Glomerular endothelial cell (primary cell): ENCODE measurements around the gene GTPBP4. TPM values are rescaled to one million over a fixed set of nuclear protein-coding genes. Genes with fewer than 3 reads are reported as not detected.

Experiments
- DNase-seq: peaks from one replicate; pipeline ENCODE4 v3.0.0-alpha.2; 2011; ENCODE audit warnings: low read depth, low spot score; ENCODE audit errors: extremely low read depth
- total RNA-seq: library from RNA; depleted of rRNA; stranded (reverse); fragments of >200 nt; gene quantifications from 2 replicates; pipeline ENCODE4 v1.2.3, GENCODE V29; 2015

Gene GTPBP4
- total RNA-seq: 34.9 and 40.1 TPM in 2 replicates

DNA sequence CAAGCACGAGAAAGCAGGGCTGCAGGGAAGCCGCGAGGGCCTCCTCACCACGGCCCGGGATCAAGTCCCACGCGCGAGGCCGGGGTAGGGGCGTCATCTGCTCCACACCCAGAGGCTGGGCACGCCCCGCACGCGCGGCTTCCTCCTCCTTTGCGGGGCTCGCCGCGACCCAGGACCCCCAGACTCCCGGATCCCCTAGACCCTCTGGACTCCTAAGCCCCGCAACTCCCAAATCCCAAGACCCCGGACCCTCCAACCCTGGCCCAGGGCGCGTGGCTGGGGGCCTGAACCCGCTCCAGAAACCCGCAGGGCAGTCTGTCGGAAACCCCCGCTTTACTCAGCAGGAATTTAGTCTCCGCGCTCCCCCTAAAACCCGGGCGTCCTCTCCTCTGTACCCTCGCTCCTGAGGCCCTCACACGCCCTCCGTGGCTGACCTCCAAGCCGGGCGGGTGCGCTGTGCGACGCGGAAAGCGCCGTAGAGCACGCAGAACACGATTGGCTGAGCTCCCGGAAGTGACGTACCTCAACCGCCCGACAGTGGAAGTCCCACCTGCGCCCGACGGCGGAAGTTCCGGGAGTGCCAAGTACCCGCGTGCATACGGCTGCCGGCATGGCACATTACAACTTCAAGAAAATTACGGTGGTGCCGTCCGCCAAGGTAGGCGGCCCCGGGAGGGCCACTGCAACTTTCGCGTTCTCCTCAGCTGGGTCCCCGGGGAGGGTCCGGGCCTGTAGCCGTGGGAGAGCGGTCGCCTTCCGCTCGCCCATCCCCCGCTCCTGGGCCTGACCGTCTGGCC, at the start of gene GTPBP4:
Gene GTPBP4, plus strand, starts transcription at position 565 of the 797 bp plus-strand sequence. Its CDS starts 46 bp downstream, at position 611.
- DNase-seq: peak; percentile 80

DNA sequence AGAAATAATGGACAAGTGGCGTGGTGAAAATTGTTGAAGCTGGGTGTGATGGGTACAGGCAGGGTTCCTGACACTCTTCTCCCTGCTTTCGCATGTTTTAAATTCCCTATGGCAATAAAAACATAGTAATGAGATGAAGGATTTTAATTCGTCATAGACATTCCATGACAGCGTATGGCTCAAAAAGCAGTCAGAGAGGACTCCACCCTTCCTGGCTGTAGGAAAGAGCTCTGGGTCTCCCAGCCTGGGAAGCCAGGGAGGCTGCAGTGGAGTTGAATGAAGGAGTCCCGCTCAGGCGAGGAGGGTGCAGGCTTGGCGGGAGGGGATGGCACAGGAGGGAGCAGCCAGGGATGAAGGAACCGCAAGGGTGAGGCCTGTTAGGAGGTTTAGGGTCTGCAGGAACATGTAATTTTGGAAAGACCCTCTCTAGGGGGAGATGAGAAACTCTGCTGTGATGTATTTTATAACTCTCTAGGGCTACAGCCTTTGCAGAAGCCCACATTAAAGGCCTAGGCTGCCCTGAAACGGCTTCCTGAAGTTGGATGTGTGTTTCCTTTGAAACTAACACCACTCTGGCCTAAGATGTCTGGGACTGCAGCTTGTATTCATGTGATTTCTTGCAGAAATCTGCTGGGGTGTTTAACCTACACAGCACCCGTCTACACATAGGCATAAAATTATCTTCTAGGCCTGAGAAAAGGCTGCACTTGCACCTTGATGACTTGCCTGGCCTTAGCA, 49.1 kb upstream of the GTPBP4 start:
- no peak for DNase-seq

DNA sequence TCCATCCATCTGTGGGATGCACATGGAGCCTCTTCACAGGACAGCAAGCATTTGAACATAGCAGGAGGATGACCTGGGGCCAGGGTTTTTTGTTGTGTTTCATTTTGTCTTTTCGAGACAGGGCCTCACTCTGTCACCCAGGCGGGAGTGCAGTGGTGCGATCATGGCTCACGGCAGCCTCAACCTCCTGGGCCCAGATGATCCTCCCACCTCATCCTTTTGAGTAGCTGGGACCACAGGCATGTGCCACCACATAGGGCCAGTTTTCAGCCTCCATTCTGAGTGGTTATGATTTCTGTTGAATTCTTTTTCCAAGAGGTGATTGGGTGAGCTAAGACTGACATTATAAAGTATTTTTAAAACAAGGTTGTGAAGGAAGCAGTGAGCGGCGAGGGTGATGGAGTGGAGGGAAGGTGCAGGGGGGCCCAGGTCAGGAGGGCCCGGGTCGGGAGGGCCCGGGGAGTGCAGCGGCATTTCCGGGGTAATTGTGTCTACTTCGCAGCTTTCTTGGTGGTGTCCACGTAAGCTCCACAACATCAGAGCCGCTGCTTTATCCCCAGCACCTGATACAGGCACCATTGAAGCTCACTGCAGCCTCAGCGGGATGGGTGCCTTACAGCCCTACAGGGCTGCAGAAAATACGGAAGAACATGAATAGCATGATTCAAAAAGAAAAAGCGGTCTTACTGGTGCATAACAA, 44.8 kb upstream of the GTPBP4 start:
- DNase-seq: no peak

DNA sequence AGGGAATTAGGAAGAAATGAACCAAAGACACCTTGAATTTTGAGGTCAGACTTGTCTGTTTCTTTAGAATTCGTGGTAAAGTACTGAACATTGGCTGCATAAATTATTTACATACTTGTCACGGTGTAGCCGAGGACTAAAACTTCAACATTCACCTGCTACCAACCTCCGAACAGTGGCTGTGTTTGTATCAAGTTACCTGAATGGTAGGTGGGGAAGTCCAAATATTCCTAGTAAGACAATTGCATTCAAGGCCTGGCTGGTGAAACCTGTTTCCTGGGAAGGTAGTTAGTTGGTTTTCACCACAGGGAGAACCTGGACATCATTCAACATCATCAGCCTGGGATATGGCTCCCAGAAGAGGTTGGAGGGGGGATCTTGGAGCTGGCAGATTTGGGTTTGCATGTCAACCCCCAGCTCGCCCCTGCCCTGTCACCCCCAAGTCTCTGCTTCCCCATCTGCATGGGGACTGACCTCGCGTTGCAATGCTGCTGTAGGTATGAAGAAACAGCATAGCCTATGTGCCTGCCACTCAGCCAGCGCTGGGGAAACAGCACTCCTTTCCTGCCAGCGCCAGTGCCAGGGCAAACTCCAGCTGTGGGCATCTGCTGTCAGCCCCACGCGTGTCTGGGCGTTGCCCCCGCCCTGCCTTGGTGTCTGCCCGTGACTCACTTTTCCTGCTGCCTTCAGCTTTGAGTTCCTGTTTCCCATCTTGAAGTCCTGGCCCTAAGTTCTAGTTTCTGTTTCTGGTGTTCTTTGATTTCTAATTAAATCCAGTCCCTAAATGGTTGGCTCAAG, 44.0 kb upstream of the GTPBP4 start:
- peak; percentile 33 for DNase-seq

DNA sequence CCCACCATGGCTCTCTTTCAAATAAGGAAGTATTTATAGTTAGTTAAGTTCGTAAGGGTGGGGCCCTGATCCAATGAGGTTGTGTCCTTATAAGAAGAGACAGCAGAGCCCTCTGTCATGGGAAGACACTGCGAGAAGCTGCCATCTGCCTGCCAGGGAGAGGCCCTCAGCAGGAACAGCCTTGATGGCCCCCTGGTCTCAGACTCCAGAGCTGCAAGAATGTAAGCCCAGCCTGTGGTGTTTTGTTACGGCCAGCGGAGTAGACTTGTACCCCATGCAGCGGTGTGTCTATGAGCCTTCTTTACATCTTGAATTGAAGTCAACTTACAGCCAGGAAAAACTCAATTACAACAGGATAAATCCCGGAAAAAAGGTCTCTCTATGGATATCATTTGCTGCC, 42.5 kb upstream of the GTPBP4 start:
- no peak for DNase-seq

DNA sequence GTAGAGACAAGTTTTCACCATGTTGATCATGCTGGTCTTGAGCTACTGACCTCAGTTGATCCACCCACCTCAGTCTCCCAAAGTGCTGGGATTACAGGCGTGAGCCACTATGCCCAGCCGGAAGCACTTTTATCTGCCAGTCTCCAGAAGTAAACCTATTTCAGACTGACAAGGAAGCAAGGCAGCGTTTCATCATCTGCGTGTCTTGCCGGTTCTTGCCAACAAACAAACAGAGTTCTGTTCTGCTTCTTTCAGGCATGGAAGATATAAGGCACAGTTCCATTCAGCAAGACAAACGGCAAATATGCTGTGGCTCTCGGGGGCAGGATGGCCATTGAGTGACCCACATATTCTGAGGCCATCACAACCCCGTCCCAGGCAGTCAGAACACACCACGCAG, 41.2 kb upstream of the GTPBP4 start:
- no peak for DNase-seq

DNA sequence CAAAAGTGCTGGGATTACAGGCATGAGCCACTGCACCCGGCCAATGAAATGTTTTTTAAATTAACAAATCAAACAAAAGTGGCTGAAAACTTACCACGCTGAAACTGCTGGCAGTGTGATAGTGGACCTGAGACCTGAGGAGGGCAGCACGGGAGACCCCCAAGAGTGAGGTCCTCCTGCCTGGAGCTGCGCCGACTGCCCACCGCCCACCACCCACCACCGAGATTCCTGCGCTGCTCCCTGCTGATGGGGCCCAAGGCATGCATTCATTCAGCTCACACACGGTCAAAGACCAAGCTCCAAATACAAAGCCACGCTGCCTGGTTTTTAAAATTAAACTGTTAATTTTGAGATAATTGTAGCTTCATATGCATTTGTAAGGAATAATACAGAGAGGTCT, 40.4 kb upstream of the GTPBP4 start:
- no peak for DNase-seq

DNA sequence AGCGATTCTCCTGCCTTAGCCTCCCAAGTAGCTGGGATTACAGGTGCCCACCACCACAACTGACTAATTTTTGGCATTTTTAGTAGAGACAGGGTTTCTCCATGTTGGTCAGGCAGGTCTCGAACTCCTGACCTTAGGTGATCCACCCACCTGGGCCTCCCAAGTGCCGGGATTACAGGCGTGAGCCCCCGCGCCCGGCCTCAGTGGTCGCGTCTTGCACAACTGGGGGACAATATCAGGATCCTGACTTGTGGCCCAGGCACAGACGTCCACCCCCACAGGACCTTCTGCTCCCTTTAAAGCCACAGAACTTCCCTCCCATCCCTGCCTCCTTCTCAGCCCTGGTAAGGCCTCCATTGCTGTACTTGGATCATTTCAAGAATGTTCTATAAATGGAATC, 39.9 kb upstream of the GTPBP4 start:
- DNase-seq: no peak

DNA sequence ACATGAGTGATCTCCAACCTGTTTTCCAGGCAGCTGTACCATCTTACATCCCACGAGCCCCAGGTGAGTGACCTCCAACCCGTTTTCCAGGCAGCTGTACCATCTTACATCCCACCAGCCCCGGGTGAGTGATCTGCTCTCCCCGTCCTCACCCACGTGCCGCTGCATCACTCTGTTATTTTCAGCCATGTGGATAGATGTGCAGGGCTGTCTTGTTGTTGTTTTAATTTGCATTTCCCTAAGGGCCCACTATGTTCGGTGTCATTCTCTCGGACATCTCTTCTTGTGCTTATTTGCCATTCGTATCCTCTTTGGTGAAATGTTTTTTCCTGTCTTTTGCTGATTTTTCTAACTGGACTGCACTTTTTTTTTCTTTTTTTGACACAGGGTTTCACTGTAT, 38.8 kb upstream of the GTPBP4 start:
- DNase-seq: no peak

DNA sequence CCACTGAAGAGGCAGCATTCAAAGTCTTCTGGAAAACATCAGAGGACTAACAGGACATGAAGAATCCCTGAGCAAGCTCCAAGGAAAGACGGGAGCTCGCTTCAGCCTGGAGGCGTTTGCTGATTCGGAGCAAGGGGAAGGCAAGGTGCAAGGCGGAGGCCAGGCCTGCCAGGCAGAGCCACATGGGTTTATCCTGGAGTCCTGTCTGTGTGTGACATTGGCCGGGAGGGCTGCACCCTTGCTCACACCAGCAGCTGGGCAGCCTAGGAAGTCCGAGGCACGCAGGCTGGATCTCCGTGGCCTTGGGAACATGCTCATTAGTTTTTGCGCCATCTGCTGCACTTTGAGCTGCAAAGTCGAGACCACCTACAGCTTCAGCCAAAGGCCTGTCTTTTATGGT, 34.4 kb upstream of the GTPBP4 start:
- DNase-seq: no peak

DNA sequence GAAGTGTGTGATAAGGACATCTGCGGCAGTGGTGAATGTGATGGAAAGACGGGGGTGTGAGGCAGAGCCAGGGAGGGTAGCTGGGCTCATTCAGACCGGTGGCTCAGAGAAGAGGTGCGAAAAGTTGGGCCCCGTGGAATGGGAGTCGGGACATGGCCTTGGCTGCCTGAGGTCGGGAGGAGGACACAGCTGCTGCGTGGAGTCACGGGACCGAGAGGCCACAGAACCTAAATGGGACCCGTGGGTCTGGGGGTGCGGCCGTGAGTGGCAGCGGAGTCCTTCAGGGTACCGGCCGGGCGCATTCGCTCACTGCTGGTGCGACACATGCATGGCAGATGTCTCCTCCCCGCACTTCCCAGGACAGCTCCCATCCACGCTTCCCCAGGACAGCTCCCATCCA, 33.8 kb upstream of the GTPBP4 start:
- no peak for DNase-seq

DNA sequence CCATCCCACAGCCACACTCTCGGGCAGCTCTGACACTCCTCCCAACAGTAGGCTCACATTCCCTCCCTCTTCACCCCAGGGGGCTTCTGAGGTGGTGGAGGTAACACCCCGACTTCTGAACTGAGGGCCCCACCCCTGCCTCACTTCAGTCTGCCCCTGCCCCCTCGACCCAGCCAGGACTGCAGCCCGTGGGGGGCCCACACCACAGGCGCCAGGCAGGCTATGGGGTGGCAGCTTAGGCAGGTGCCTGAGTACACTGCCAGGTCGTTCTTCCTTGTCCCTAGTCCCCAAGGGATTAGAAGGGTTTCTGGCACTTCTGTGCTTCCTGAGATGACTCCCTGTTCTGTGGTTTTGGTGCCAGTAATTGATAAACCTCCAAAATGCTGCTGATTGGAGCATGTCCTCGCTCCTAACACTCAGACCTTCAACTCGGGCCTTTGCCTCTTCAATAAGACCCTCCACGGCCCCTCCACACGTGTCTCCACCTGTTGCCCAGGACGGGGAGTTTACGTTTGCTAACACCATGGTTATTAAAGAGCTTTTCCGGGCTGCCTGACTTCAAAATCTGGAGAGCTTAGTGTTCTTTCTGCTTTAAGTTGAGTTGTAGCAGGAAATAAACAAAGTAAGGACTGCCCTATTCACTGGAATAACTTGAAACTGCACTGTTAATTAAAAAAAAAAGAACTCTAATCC, 33.0 kb upstream of the GTPBP4 start:
- no peak for DNase-seq

DNA sequence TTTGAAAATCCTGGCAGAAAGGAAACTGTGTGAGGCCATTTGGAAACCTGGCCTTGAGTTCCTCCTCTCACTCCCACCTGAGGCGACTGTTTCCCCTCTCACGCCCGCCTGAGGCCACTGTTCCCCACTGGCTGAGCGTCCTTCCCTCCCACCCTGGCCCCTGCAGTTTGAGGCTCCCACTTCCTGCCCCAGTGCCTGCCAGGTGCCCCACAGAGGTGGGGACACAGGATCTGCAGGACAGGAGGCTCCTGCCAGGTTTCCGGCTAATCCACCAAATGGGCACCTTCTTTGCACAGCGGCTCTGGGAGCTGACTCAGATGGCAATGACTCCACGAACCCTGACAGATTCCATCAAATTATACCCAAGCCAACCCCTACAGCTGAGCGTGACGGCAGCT, 32.4 kb upstream of the GTPBP4 start:
- no peak for DNase-seq

DNA sequence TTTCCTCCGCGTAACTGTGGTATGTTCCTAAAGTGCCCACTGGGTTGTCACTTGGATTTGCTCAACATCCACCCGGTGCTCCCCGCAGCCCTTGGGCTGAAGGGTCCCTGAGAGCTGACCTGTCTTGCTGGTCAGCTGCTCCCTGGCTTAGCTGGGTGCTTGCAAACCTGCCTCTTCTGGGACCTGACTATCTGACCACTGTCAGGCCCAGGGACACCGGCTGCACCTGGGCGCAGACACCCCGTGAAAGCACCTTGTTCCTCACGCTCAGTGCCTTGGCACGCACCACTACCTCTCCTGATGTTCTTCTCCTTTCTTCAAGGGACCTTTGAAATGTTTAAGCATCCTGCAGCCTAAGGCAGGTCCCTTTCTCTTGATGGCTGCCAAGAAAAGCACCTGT, 30.1 kb upstream of the GTPBP4 start:
- no peak for DNase-seq

DNA sequence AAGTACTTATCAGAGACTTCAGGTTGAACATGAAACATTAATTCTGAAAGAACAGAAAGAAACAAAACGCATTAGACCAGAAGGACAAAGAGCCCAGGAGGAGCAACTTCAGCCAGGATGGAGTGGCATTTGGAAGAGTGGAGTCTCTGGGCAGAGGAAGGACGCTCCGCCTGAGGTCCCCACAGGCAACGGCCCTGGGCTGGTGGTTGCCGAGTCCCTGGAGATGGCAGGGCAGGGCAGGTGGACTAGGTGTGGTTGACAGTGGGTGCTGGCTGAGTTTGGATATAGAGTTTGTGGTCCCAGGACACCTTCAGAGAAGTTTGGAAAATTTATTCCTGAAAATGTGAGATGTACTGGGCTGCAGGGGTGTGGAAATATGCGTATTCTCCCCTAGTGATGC, 29.4 kb upstream of the GTPBP4 start:
- no peak for DNase-seq

DNA sequence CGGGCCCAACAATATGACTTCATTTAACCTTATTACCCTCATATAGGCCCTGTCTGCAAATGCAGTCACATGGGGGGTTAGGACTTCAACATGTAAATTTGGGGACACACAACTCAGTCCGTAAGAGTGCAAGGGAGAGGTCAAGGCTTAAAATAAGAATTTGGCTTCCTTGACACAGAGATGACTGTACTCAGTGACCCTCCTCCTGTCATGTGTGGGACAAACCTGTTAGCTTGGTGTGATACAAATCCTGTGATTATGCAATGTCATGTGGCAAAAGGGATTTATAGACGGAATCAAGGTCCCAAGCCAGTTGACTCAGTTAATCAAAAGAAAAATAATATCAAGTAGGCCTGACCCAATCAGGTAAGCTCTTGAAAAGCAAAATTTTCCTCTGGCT, 25.9 kb upstream of the GTPBP4 start:
- no peak for DNase-seq

DNA sequence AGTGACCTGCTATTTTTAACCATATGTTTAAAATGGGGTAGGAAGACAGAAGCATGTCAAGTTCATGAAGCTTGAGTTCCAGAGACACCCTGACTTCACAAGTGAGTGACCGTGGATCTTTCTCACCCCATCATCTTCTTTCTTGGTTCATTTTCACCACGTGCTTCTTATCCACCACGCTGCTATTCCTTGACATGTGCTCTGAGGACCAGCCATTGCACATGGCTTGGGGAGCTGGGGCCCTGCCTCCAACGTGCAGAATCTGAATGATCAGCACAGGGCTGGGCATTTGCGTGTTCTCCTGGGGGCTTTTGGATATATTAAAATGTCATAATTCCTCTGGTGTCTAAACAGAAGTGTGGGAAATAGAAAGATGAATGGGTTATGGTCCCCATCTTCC, 25.0 kb upstream of the GTPBP4 start:
- no peak for DNase-seq

DNA sequence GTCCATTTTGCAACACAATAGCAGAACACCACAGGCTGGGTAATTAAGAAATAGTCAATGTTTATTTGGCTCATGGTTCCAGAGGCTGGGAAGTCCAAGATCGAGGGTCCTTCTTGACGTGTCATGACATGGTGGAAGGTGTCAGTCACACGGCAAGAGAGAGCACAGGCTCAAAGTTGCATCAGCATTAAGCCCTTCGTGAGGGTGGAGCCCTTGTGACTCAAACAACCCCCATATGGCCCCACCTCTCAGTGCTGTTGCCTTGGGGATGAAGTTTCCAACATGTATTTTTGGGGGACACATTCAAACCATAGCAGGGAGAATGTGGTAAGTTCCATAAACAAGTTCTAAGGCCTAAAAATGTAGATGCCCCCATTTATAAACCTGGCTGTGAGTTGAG, 24.6 kb upstream of the GTPBP4 start:
- DNase-seq: no peak

DNA sequence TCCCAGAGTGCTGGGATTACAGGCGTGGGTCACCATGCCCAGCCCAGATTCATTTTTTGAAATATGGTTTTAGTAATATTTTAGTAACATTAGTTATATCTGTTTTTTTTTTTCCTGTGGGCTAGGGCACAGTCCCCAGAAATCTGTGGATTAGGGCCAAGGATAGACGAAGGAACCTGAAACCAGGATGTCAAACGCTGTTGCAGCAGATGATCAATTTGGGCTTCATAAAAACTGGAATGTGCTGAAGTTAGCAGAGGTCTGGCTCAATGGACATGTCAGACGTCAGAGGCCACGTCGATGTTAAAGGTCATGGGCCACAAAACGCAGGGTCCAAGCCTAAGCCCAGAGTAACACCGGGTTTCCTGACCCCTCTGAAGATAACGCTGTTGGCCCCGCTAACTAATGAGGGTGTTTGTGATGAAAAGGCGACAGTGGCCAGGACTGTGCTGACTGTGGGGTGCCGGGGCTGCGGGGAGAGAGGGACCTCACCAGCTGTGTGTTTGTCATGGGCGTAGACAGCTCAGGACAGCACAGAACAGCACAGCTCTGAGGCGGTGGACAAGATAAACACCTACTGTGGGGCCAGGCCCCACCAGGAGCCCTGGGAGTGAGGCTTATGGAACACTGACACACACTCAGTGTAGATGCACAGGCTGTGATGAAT, 23.8 kb upstream of the GTPBP4 start:
- no peak for DNase-seq

DNA sequence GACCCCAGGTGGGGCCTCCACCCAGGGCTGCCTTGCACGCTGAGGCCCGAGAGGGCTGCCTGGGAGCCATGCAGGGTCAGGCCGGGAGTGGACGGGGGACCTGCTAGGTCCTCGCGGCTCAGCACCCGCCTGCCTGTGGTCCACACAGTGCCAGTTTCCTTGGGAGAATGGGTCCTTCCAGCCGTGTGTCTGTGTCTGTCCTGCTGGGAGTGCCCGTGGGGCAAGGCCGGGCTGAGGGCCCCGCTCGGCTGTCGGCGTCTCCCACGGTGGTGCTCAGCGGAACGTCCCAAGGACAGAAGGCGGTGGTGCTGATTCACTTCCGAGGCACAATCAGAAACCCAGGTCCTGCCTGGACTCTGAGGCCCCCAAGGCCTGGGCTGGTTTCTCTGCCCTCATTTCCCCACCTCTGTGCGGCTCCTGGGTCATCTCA, 23.2 kb upstream of the GTPBP4 start:
- no peak for DNase-seq
